HCT116 (cell line): ENCODE measurements around the gene PIGL. TPM values are rescaled to one million over a fixed set of nuclear protein-coding genes. Genes with fewer than 3 reads are reported as not detected.

ENCODE experiments used
- ATAC-seq: fragments of 200-7000 bp; cut with Tn5 transposase; 2 replicates; pipeline ENCODE4 v1.9.1; 2020; ENCODE audit warnings: mild to moderate bottlenecking, moderate library complexity
- BruUV-seq: library from RNA; stranded (reverse); fragments of 400-500 nt; replicated peaks from 2 replicates; lab custom pipeline; 2021; lab: Mats Ljungman, UMichigan
- CTCF ChIA-PET: fragments of 300-600 bp; sonication (Branson Sonifier 250); formaldehyde crosslinking; loops from one replicate; lab custom pipeline; 2021; ENCODE audit warnings: antibody characterized with exemption; lab: Charles Lee
- POLR2A ChIA-PET: fragments of 300-600, 350-600 bp; sonication (Branson Sonifier 250); formaldehyde crosslinking; loops from one replicate; lab custom pipeline; 2021; ENCODE audit warnings: antibody characterized with exemption; lab: Charles Lee
- RAD21 ChIA-PET, 2 experiments: fragments of 300-600 bp; sonication (Branson Sonifier 250); formaldehyde crosslinking; loops; one replicate each; lab custom pipeline; 2023; ENCODE audit warnings: low total read pairs in 2 of 2; ENCODE audit not compliant: uncharacterized antibody in 2 of 2, unreplicated experiment in 2 of 2, low non-redundant PET in 1 of 2; lab: Charles Lee
- DNase-seq: peaks from one replicate; pipeline ENCODE4 v3.0.0-alpha.2; 2010; ENCODE audit warnings: low read depth, low spot score
- H2AFZ ChIP-seq: fragments of 200-600 bp; shearing (Covaris generic), sonication (generic); 2 replicates; pipeline ENCODE4 v1.6.1; 2017; ENCODE audit warnings: low read depth, mixed run types, mixed read lengths, antibody characterized with exemption, low read length; ENCODE audit not compliant: poor library complexity, severe bottlenecking
- H3K27ac ChIP-seq: 2 replicates; pipeline ENCODE4 v1.5.1; 2012; ENCODE audit warnings: low read depth, low read length
- H3K27me3 ChIP-seq: fragments of 200-600 bp; sonication (generic); 2 replicates; pipeline ENCODE4 v1.6.1; 2016; ENCODE audit warnings: mixed run types, low read length, mixed read lengths; ENCODE audit not compliant: insufficient read depth
- H3K36me3 ChIP-seq, 2 experiments: fragments of 200-500 bp in 1 of 2; fragments of 200-600 bp in 1 of 2; sonication (Bioruptor generic) in 1 of 2; sonication (generic) in 1 of 2; 2 replicates each; pipeline versions ENCODE4 v1.5.1 to v1.6.1; 2014 to 2016; ENCODE audit warnings: low read length in 2 of 2, inconsistent platforms in 1 of 2, mixed read lengths in 1 of 2, mixed run types in 1 of 2; ENCODE audit not compliant: insufficient read depth in 2 of 2, control insufficient read depth in 1 of 2
- H3K4me1 ChIP-seq, 2 experiments: fragments of 200-600 bp in 1 of 2; sonication (generic) in 1 of 2; 2 replicates each; pipeline versions ENCODE4 v1.5.1 to v1.6.1; 2012 to 2017; ENCODE audit warnings: low read length in 2 of 2, inconsistent platforms in 1 of 2, mild to moderate bottlenecking in 1 of 2, mixed read lengths in 1 of 2, mixed run types in 1 of 2, moderate library complexity in 1 of 2; ENCODE audit not compliant: insufficient read depth in 2 of 2, control insufficient read depth in 1 of 2
- H3K4me2 ChIP-seq: fragments of 200-600 bp; sonication (generic); 2 replicates; pipeline ENCODE4 v1.6.1; 2017; ENCODE audit warnings: mixed run types, low read length, mixed read lengths
- H3K4me3 ChIP-seq, 2 experiments: fragments of 200-600 bp in 1 of 2; sonication (generic) in 1 of 2; replicated peaks in 1 of 2; 2 replicates each; pipeline ENCODE4 v1.5.1; 2011 to 2016; ENCODE audit warnings: low read length in 2 of 2, control low read depth in 1 of 2, low read depth in 1 of 2, mild to moderate bottlenecking in 1 of 2, mixed read lengths in 1 of 2, mixed run types in 1 of 2
- H3K79me2 ChIP-seq: fragments of 200-600 bp; sonication (generic); 2 replicates; pipeline ENCODE4 v1.6.1; 2017; ENCODE audit warnings: mild to moderate bottlenecking, mixed run types, low read length, moderate library complexity, mixed read lengths; ENCODE audit not compliant: insufficient read depth
- H3K9ac ChIP-seq: fragments of 200-600 bp; sonication (generic); 2 replicates; pipeline ENCODE4 v1.6.1; 2016; ENCODE audit warnings: low read length, mixed read lengths
- H3K9me2 ChIP-seq: fragments of 200-600 bp; sonication (generic), shearing (Covaris generic); 2 replicates; pipeline ENCODE4 v1.6.1; 2017; ENCODE audit warnings: mixed run types, mild to moderate bottlenecking, moderate library complexity; ENCODE audit not compliant: insufficient read depth
- H3K9me3 ChIP-seq, 2 experiments: fragments of 200-500 bp in 1 of 2; fragments of 200-600 bp in 1 of 2; sonication (Bioruptor generic) in 1 of 2; sonication (generic) in 1 of 2; 2 replicates each; pipeline ENCODE4 v1.6.1; 2014 to 2017; ENCODE audit warnings: low read length in 2 of 2, mixed read lengths in 2 of 2, inconsistent platforms in 1 of 2, low read depth in 1 of 2, mild to moderate bottlenecking in 1 of 2, mixed run types in 1 of 2, moderate library complexity in 1 of 2; ENCODE audit not compliant: control insufficient read depth in 1 of 2, insufficient read depth in 1 of 2
- H4K20me1 ChIP-seq: fragments of 200-600 bp; sonication (generic), shearing (Covaris generic); 2 replicates; pipeline ENCODE4 v1.6.1; 2017; ENCODE audit warnings: mixed run types, mild to moderate bottlenecking, moderate library complexity; ENCODE audit not compliant: insufficient read depth
- CBX3 ChIP-seq: IDR thresholded peaks from 2 replicates; pipeline ENCODE4 v1.6.1; 2012; ENCODE audit warnings: low read depth
- CEBPB ChIP-seq: IDR thresholded peaks from 2 replicates; pipeline ENCODE4 v1.6.1; 2012; ENCODE audit warnings: low read depth
- EZH2 ChIP-seq: fragments of 200-600 bp; sonication (generic); IDR thresholded peaks from 2 replicates; pipeline ENCODE4 v1.6.1; 2017; ENCODE audit warnings: antibody characterized with exemption, mixed run types
- RAD21 ChIP-seq: IDR thresholded peaks from 2 replicates; pipeline ENCODE4 v1.6.1; 2012; ENCODE audit warnings: low read depth, mild to moderate bottlenecking
- intact Hi-C: fragments of 100-400 bp; cut with micrococcal nuclease; formaldehyde crosslinking; loops from 2 replicates; pipeline ENCODE4 v1.10.0; 2022
- total RNA-seq: library from RNA; stranded (reverse); gene quantifications from one replicate; pipeline ENCODE4 v1.2.1, GENCODE V29; 2021; ENCODE audit not compliant: unreplicated experiment
- TF ChIP-seq, protein P1 (sequence below), 3 experiments: fragments of 200-600 bp in 1 of 3; sonication (generic) in 1 of 3; IDR thresholded peaks in 2 of 3; conservative IDR thresholded peaks in 1 of 3; 2 replicates each; pipeline ENCODE4 v1.5.1; 2012 to 2017; ENCODE audit warnings: low read depth in 2 of 3, low read length in 2 of 3, antibody characterized with exemption in 1 of 3, borderline replicate concordance in 1 of 3, control low read depth in 1 of 3, mild to moderate bottlenecking in 1 of 3, mixed read lengths in 1 of 3, mixed run types in 1 of 3, moderate library complexity in 1 of 3; ENCODE audit not compliant: insufficient read depth in 1 of 3

The PIGL gene
- total RNA-seq, 1 experiment from 2014 or later: 36.8 TPM

DNA sequence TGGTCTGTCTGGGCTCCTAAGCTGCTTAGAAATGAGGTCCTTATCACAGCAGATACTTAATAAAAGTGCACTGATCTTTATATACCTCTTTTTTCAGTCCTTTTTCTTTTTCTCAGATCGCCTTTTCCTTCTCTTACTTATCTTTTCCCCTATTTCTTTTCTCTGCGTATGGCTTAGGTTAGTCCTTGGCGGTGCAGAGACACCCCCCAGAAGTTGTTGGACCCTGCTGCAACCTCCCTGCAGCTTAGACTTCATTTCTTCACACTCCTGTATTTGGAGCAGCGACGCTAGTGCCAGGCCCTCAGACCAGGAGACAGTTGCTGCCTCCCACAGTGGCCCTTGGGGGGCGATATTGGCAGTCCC is 68.6 kb downstream of the PIGL start:
- no peaks in the 10 kb centered on the region for H3K27me3 ChIP-seq
- H3K4me2 ChIP-seq: peak overlapping the region; percentile 92
- intact Hi-C loops: loop anchor here (2.0 to 5.0 kb wide), 3 partner anchors 67 to 152 kb away; partner anchors contain the start of genes CENPV and PIGL
- DNase-seq: no peak
- H3K79me2 ChIP-seq: no peaks in the 10 kb centered on the region
- ChIA-PET POLR2A (interaction anchor here (0.8 to 5.2 kb wide), 9 partner anchors 10 to 286 kb away, joined by 3 to 22 read pairs (median 12); partner anchors contain the start of genes NCOR1, PIGL, TTC19 and UBB), RAD21 (interaction anchor here in 1 of 2 experiments (0.6 to 1.4 kb wide), 7 partner anchors 11 to 286 kb away, joined by 3 to 8 read pairs (median 3); partner anchors contain the start of genes NCOR1, TTC19, UBB and ZSWIM7)
- peaks cover 79 to 82% of the 10 kb centered on the region in 2 experiments for H3K4me1 ChIP-seq
- BruUV-seq: TSS peak; percentile 95
- H3K9me3 ChIP-seq: no peaks in the 10 kb centered on the region
- H3K4me3 ChIP-seq: peak overlapping the region; percentile 37 to 57; a peak in 3 of 4 replicates
- peak overlapping the region; percentile 73 for H3K9ac ChIP-seq
- H3K36me3 ChIP-seq: no peaks in the 10 kb centered on the region
- TF ChIP-seq RAD21: peak; percentile 68; the same call in 1 of the 2 replicates
- TF ChIP-seq, protein P1, sequence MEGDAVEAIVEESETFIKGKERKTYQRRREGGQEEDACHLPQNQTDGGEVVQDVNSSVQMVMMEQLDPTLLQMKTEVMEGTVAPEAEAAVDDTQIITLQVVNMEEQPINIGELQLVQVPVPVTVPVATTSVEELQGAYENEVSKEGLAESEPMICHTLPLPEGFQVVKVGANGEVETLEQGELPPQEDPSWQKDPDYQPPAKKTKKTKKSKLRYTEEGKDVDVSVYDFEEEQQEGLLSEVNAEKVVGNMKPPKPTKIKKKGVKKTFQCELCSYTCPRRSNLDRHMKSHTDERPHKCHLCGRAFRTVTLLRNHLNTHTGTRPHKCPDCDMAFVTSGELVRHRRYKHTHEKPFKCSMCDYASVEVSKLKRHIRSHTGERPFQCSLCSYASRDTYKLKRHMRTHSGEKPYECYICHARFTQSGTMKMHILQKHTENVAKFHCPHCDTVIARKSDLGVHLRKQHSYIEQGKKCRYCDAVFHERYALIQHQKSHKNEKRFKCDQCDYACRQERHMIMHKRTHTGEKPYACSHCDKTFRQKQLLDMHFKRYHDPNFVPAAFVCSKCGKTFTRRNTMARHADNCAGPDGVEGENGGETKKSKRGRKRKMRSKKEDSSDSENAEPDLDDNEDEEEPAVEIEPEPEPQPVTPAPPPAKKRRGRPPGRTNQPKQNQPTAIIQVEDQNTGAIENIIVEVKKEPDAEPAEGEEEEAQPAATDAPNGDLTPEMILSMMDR (IDR thresholded peaks at IDR 0.05 in 2 of 3, conservative IDR thresholded peaks at IDR 0.05 in 1 of 3; ENCODE audit: borderline replicate concordance in 1 of 3, insufficient read depth in 1 of 3, low read depth in 2 of 3, low read length in 2 of 3): peak; percentile 23 to 70 (median 67); a peak in 5 of 6 replicates
- 0 out of 2 replicates have a peak, but pooled peaks have one; percentile 44 for TF ChIP-seq CBX3
- no peak for TF ChIP-seq EZH2
- TF ChIP-seq CEBPB: no peak
- TF ChIP-seq, all 23 proteins: peak for 3
- H3K27ac ChIP-seq: peak overlapping the region; percentile 97
- no peaks in the 10 kb centered on the region for H4K20me1 ChIP-seq
- CTCF ChIA-PET: interaction anchor here (0.8 to 2.2 kb wide), 9 partner anchors 9 to 153 kb away, joined by 3 to 19 read pairs (median 5); partner anchors contain the start of gene PIGL
- H3K9me2 ChIP-seq: no peaks in the 10 kb centered on the region
- ATAC-seq: no peak
- H2AFZ ChIP-seq: no peak overlapping the region
